ENCODE results near the gene CAMK2A. TPM values are rescaled to one million over a fixed set of nuclear protein-coding genes. Genes with fewer than 3 reads are reported as not detected.

CAMK2A gene
- total and polyA plus RNA-seq, 2 of the 4 experiments (the other 2 are of a cell fraction): 0.18 to 0.19 TPM

- CTCF ChIA-PET: no interaction called here
- dilution Hi-C loops (cut with HindIII; ENCODE audit: low sequenced_read_pairs, unreplicated experiment): no loop called here
- intact Hi-C loops (cut with micrococcal nuclease): no loop called here
- TF ChIP-seq NFE2L2 (IDR thresholded peaks at IDR 0.05; ENCODE audit: low read depth, low read length) (no peak), RAD21 (IDR thresholded peaks at IDR 0.05; ENCODE audit: low read length) (no peak), USF2 (IDR thresholded peaks at IDR 0.05; ENCODE audit: low read depth, low read length) (no peak), RFX5 (IDR thresholded peaks at IDR 0.05; ENCODE audit: low read depth, low read length) (no peak), BHLHE40 (IDR thresholded peaks at IDR 0.05; ENCODE audit: low read depth, low read length) (no peak), CHD1 (IDR thresholded peaks at IDR 0.05; ENCODE audit: low read depth, low read length) (no peak), MAFK (IDR thresholded peaks at IDR 0.05; ENCODE audit: low read depth, low read length) (no peak), POLR2A (IDR thresholded peaks at IDR 0.05; ENCODE audit: low read depth, low read length) (no peak), MXI1 (IDR thresholded peaks at IDR 0.05; ENCODE audit: borderline replicate concordance, low read depth, low read length) (no peak), SMC3 (IDR thresholded peaks at IDR 0.05; ENCODE audit: low read depth, low read length) (no peak), FOS (IDR thresholded peaks at IDR 0.05; ENCODE audit: low read depth, low read length) (no peak), CEBPB (IDR thresholded peaks at IDR 0.05; ENCODE audit: low read depth, low read length) (no peak), RCOR1 (IDR thresholded peaks at IDR 0.05; ENCODE audit: insufficient replicate concordance, low read length) (no peak), ELK1 (IDR thresholded peaks at IDR 0.05; ENCODE audit: borderline replicate concordance, low read depth, low read length) (no peak), MAZ (IDR thresholded peaks at IDR 0.05; ENCODE audit: borderline replicate concordance, low read depth, low read length) (no peak)
Measured at GRCh38 chr5:150304481-150305081, 15.0 kb upstream of the CAMK2A start.

More at GRCh38 chr5:150304481-150305081, 15.0 kb upstream of the CAMK2A start:
- peak overlapping the region; percentile 83 for H2BK120ac ChIP-seq (ENCODE audit: low read depth, low read length)
- peak overlapping the region; percentile 91 for H3K4ac ChIP-seq (ENCODE audit: low read depth, low read length)
- WGBS, 2 experiments (ENCODE audit: extremely low coverage in 2 of 2, insufficient read length in 1 of 2): 100% methylated on average over 1 of the region's 4 CpGs; no CpG with 5 or more reads in 1 of the 2 experiments
- peak overlapping the region; percentile 49 for H2BK5ac ChIP-seq (ENCODE audit: low read depth, low read length, poor library complexity, severe bottlenecking)
- H3K4me1 ChIP-seq (ENCODE audit: control insufficient read depth, insufficient read depth, low read length): peaks cover 45% of the 10 kb centered on the region
- no peaks in the 10 kb centered on the region for H3K9me3 ChIP-seq (ENCODE audit: control insufficient read depth, insufficient read depth, low read length)
- in situ Hi-C loops (cut with MboI; ENCODE audit: low sequenced_read_pairs): no loop called here
- no peak for DNase-seq
- H4K91ac ChIP-seq (ENCODE audit: insufficient read depth, low read depth, low read length): peak overlapping the region; percentile 60
- H2AK5ac ChIP-seq (ENCODE audit: low read depth, low read length): peak overlapping the region; percentile 21; the same call in 1 of the 2 replicates
- peak overlapping the region; percentile 95 for H3K27ac ChIP-seq (ENCODE audit: insufficient read depth, low read length)
- BruUV-seq (replicated peaks): no TSS peak
- peak overlapping the region; percentile 37; the same call in 2 of the 3 replicates for H2BK15ac ChIP-seq (ENCODE audit: low read depth, low read length)
- H3K9ac ChIP-seq (ENCODE audit: low read depth, low read length): peak overlapping the region; percentile 45; the same call in 1 of the 2 replicates
- no peaks in the 10 kb centered on the region for H4K20me1 ChIP-seq (ENCODE audit: insufficient read depth, low read length)
- peak overlapping the region; percentile 54; the same call in 1 of the 2 replicates for H2BK20ac ChIP-seq (ENCODE audit: low read depth, low read length)
- no peaks in the 10 kb centered on the region for H3K27me3 ChIP-seq (ENCODE audit: control insufficient read depth, insufficient read depth, low read length)
- H4K8ac ChIP-seq (ENCODE audit: low read depth in 2 of 2, low read length in 2 of 2): peak overlapping the region; percentile 56 to 76; a peak in 3 of 4 replicates
- H3K14ac ChIP-seq (replicated peaks; ENCODE audit: low read depth, low read length): peak overlapping the region; percentile 93
- peak overlapping the region; percentile 22 for H2AK9ac ChIP-seq (replicated peaks; ENCODE audit: low read depth, low read length, poor library complexity)
- POLR2A ChIA-PET (ENCODE audit: unreplicated experiment): no interaction called here
- H4K5ac ChIP-seq (ENCODE audit: low read depth, low read length): peak overlapping the region; percentile 87
- no peaks in the 10 kb centered on the region for H3K36me3 ChIP-seq (ENCODE audit: control insufficient read depth, insufficient read depth, low read length)
- H3K4me3 ChIP-seq (ENCODE audit: insufficient read depth, low read depth, low read length): no peak overlapping the region
- H3K23ac ChIP-seq (ENCODE audit: low read depth, low read length): peak overlapping the region; percentile 51
- ATAC-seq (ENCODE audit: low read depth): no peak
- peaks cover 32% of the 10 kb centered on the region for H3K9me1 ChIP-seq (ENCODE audit: insufficient read depth, low read length)
- H3K4me2 ChIP-seq (ENCODE audit: low read depth, low read length): peak overlapping the region; percentile 44
- peak overlapping the region; percentile 6; the same call in 1 of the 2 replicates for H3K56ac ChIP-seq (ENCODE audit: extremely low read depth, insufficient read depth, low read length)
- H2AFZ ChIP-seq (replicated peaks; ENCODE audit: low read length, poor library complexity): peak overlapping the region; percentile 28
- peaks cover 0 to 22% of the 10 kb centered on the region in 2 experiments; a peak in 3 of 4 replicates for H3K79me1 ChIP-seq (ENCODE audit: low read depth in 1 of 2, low read length in 2 of 2)
- H3K18ac ChIP-seq (ENCODE audit: low read depth, low read length): peak overlapping the region; percentile 84

Data from IMR-90 (cell line).